Stimulated activated naive CD8-positive, alpha-beta T cell treated with anti-CD3 and anti-CD28 coated beads, Interleukin-15, Interleukin-2, amounts not matched to agents 100 U/mL and 50 U/mL, for 24 hours (primary cell): ENCODE data around the gene TIMM8A.

Source experiments
- ATAC-seq: fragments of 150-1000 bp; cut with Tn5 transposase; one replicate; pipeline ENCODE4 v1.10.0; 2021
- DNase-seq: peaks from one replicate; pipeline ENCODE4 v3.0.0; 2021

TIMM8A gene

GRCh38 chrX:101348452-101349192 is at the start of gene TIMM8A:
TSS of gene TIMM8A (minus strand) at chrX:101348742. CDS start at chrX:101348664, 78 bp downstream.
- ATAC-seq = peak; percentile 98

GRCh38 chrX:101397779-101398178 is 49.2 kb upstream of the TIMM8A start:
- no peak for ATAC-seq
- no peak for DNase-seq

More at GRCh38 chrX:101348452-101349192, at the start of gene TIMM8A:
- peak; percentile 79 for DNase-seq

GRCh38 chrX:101395789-101396188 is 47.2 kb upstream of the TIMM8A start:
- no peak for ATAC-seq
- no peak for DNase-seq

- ATAC-seq = no peak
Measured at GRCh38 chrX:101394372-101394771, 45.8 kb upstream of the TIMM8A start.

GRCh38 chrX:101393530-101394305 is 45.2 kb upstream of the TIMM8A start:
- DNase-seq (no peak), ATAC-seq (no peak)

More at GRCh38 chrX:101394372-101394771, 45.8 kb upstream of the TIMM8A start:
- no peak for DNase-seq

- ATAC-seq (no peak), DNase-seq (no peak)
Measured at GRCh38 chrX:101391831-101392230, 43.3 kb upstream of the TIMM8A start.

GRCh38 chrX:101390664-101391525 is 42.4 kb upstream of the TIMM8A start, which contains the start of gene RPL36A:
TSS of gene RPL36A (plus strand) at chrX:101391011. CDS start at chrX:101391044, 33 bp downstream.
- DNase-seq (peak; percentile 83), ATAC-seq (peak; percentile 98)

GRCh38 chrX:101388604-101389003 is 40.1 kb upstream of the TIMM8A start:
- DNase-seq (no peak), ATAC-seq (no peak)

- no peak for DNase-seq
Measured at GRCh38 chrX:101386542-101386885, 38.0 kb upstream of the TIMM8A start.

GRCh38 chrX:101385795-101386541 is 37.4 kb upstream of the TIMM8A start, which contains the start of gene BTK:
TSS of gene BTK (minus strand) at chrX:101386191. CDS start at chrX:101375284, 10,907 bp downstream.
- DNase-seq (no peak), ATAC-seq (no peak)

More at GRCh38 chrX:101386542-101386885, 38.0 kb upstream of the TIMM8A start:
- ATAC-seq = no peak

- DNase-seq = no peak
- ATAC-seq = no peak
Measured at GRCh38 chrX:101385026-101385684, 36.6 kb upstream of the TIMM8A start.

- ATAC-seq (peak; percentile 19), DNase-seq (no peak)
Measured at GRCh38 chrX:101383679-101384205, 35.2 kb upstream of the TIMM8A start.

GRCh38 chrX:101377547-101377946 is 29.0 kb upstream of the TIMM8A start:
- no peak for DNase-seq
- no peak for ATAC-seq

GRCh38 chrX:101370888-101371504 is 22.5 kb upstream of the TIMM8A start:
- DNase-seq (no peak), ATAC-seq (no peak)

- DNase-seq (no peak), ATAC-seq (no peak)
Measured at GRCh38 chrX:101369687-101370086, 21.1 kb upstream of the TIMM8A start.

GRCh38 chrX:101368800-101369199 is 20.3 kb upstream of the TIMM8A start:
- no peak for ATAC-seq
- DNase-seq = no peak

- no peak for DNase-seq
- ATAC-seq = no peak
Measured at GRCh38 chrX:101365301-101365795, 16.8 kb upstream of the TIMM8A start.

- no peak for ATAC-seq
- no peak for DNase-seq
Measured at GRCh38 chrX:101362757-101363156, 14.2 kb upstream of the TIMM8A start.

- DNase-seq = no peak
- ATAC-seq = no peak
Measured at GRCh38 chrX:101362116-101362515, 13.6 kb upstream of the TIMM8A start.

- ATAC-seq = no peak
- no peak for DNase-seq
Measured at GRCh38 chrX:101360390-101360789, 11.8 kb upstream of the TIMM8A start.
